Loucy (cell line): Measurements from ENCODE around the gene ACTRT2.

Experiments used
- H2AFZ ChIP-seq: fragments of 200-600 bp; sonication (generic); 2 replicates; pipeline ENCODE4 v1.6.0; 2016; ENCODE audit warnings: antibody characterized with exemption, mild to moderate bottlenecking, low read length, moderate library complexity
- H3F3A ChIP-seq: fragments of 200-600 bp; 2 replicates; pipeline ENCODE4 v1.6.0; 2016; ENCODE audit warnings: antibody characterized with exemption, low read depth, mild to moderate bottlenecking
- H3K27me3 ChIP-seq: fragments of 200-600 bp; sonication (generic); 2 replicates; pipeline ENCODE4 v1.6.1; 2014; ENCODE audit warnings: low read length, mild to moderate bottlenecking; ENCODE audit not compliant: insufficient read depth, poor library complexity, severe bottlenecking
- H3K36me3 ChIP-seq: fragments of 200-600 bp; sonication (generic); 2 replicates; pipeline ENCODE4 v1.6.1; 2016; ENCODE audit warnings: low read length; ENCODE audit not compliant: insufficient read depth
- H3K4me1 ChIP-seq: fragments of 200-600 bp; sonication (generic); 2 replicates; pipeline ENCODE4 v1.5.1; 2014; ENCODE audit warnings: low read length, mild to moderate bottlenecking; ENCODE audit not compliant: insufficient read depth, poor library complexity, severe bottlenecking
- H3K4me2 ChIP-seq: fragments of 200-600 bp; sonication (generic); 2 replicates; pipeline ENCODE4 v1.6.0; 2014; ENCODE audit warnings: antibody characterized with exemption, low read length, low read depth, mild to moderate bottlenecking; ENCODE audit not compliant: poor library complexity, severe bottlenecking
- H3K4me3 ChIP-seq: fragments of 200-600 bp; sonication (generic); 2 replicates; pipeline ENCODE4 v1.5.1; 2014; ENCODE audit warnings: low read length, mild to moderate bottlenecking, mixed read lengths; ENCODE audit not compliant: poor library complexity, severe bottlenecking
- H3K79me2 ChIP-seq: fragments of 200-600 bp; sonication (generic); 2 replicates; pipeline ENCODE4 v1.6.1; 2014; ENCODE audit warnings: low read length; ENCODE audit not compliant: insufficient read depth
- H3K9ac ChIP-seq: fragments of 200-600 bp; sonication (generic); 2 replicates; pipeline ENCODE4 v1.6.0; 2014; ENCODE audit warnings: mild to moderate bottlenecking, low read depth, low read length, moderate library complexity; ENCODE audit not compliant: poor library complexity, severe bottlenecking
- H3K9me2 ChIP-seq: fragments of 200-600 bp; sonication (generic); replicated peaks from 2 replicates; pipeline ENCODE4 v1.6.1; 2016; ENCODE audit warnings: low read depth, low read length, mixed read lengths
- H3K9me3 ChIP-seq: fragments of 200-600 bp; sonication (generic); 2 replicates; pipeline ENCODE4 v1.6.1; 2014; ENCODE audit warnings: mild to moderate bottlenecking, antibody characterized with exemption, low read length, low read depth; ENCODE audit not compliant: insufficient read depth
- H4K20me1 ChIP-seq: fragments of 200-600 bp; sonication (generic); 2 replicates; pipeline ENCODE4 v1.6.0; 2014; ENCODE audit warnings: antibody characterized with exemption, low read length, mild to moderate bottlenecking; ENCODE audit not compliant: insufficient read depth, poor library complexity, severe bottlenecking
- EZH2phosphoT487 ChIP-seq: fragments of 200-600 bp; IDR thresholded peaks from 2 replicates; pipeline ENCODE4 v1.6.1; 2018; ENCODE audit warnings: antibody characterized with exemption, mild to moderate bottlenecking, moderate library complexity, borderline replicate concordance
- TF ChIP-seq, protein P1 (sequence below): fragments of 200-600 bp; sonication (generic); conservative IDR thresholded peaks from 2 replicates; pipeline ENCODE4 v1.5.1; 2014; ENCODE audit warnings: mild to moderate bottlenecking, antibody characterized with exemption, low read length

ACTRT2 gene

DNA sequence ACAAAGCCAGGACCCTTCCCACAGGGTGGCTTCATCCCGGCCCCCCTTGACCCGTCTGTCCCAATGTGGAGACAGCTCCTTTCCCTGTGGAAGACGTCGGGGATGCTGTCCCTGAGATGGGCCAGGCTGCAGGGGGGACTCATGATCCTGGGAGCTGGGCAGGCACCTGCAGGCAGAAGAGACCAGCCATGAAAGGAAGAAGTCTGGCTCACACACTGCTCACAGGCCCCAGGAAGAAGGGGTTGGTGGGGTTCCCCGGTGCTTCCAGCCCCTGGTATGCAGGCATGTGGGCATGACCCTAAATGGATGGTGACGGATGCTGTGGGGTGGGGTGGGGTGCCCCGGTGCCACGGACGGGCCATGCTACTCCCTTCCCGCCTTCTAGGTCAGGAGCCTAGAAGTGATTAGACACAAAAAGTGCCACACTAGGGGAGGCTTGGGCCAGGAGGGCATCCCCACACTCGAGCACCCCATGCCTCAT lies 8.3 kb downstream of the ACTRT2 start:
- H2AFZ ChIP-seq, result no peak overlapping the region
- TF ChIP-seq, protein P1, sequence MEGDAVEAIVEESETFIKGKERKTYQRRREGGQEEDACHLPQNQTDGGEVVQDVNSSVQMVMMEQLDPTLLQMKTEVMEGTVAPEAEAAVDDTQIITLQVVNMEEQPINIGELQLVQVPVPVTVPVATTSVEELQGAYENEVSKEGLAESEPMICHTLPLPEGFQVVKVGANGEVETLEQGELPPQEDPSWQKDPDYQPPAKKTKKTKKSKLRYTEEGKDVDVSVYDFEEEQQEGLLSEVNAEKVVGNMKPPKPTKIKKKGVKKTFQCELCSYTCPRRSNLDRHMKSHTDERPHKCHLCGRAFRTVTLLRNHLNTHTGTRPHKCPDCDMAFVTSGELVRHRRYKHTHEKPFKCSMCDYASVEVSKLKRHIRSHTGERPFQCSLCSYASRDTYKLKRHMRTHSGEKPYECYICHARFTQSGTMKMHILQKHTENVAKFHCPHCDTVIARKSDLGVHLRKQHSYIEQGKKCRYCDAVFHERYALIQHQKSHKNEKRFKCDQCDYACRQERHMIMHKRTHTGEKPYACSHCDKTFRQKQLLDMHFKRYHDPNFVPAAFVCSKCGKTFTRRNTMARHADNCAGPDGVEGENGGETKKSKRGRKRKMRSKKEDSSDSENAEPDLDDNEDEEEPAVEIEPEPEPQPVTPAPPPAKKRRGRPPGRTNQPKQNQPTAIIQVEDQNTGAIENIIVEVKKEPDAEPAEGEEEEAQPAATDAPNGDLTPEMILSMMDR, result no peak
- TF ChIP-seq EZH2phosphoT487, result no peak
- no peaks in the 10 kb centered on the region for H3K9me2 ChIP-seq
- H3F3A ChIP-seq, result no peaks in the 10 kb centered on the region
- H4K20me1 ChIP-seq, result no peaks in the 10 kb centered on the region
- no peaks in the 10 kb centered on the region for H3K9me3 ChIP-seq
- H3K79me2 ChIP-seq, result no peaks in the 10 kb centered on the region
- no peak overlapping the region for H3K4me3 ChIP-seq
- no peaks in the 10 kb centered on the region for H3K36me3 ChIP-seq
- H3K9ac ChIP-seq, result peak overlapping the region; percentile 81
- no peaks in the 10 kb centered on the region for H3K27me3 ChIP-seq
- peaks cover 71% of the 10 kb centered on the region for H3K4me1 ChIP-seq
- H3K4me2 ChIP-seq, result peak overlapping the region; percentile 75

DNA sequence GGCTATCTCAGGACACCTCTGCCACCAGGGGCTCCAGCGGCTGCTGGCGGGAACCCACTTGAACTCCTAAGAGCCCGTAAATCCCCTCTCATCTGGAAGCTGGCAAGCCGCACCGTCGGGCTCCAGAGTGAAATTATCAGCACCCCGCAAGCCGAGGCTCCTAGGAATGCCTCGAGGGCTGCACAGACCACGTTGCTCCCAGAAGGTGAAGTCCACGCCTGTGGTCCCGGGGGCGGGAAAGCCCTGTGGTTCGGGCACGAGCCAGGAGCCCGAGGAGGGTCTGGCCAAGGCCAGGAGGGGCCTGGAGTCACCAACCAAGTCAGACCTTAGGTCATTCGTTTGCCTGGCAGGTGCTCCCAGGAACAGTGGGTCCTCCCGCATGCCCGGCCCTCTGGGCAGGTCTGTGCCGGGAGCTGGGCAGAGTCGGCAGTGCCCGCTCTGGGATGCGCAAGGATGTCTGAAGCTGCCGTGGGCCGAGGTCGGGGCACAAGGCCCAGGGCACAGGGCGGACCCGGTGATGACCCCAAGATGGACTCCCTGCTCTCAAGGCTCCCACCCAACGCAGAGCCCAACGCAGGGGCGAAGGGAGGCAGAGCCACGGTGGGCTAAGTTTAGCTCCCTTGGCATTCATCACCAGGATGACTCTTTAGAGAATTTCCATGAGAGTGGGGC lies 8.9 kb downstream of the ACTRT2 start:
- H3K36me3 ChIP-seq, result no peaks in the 10 kb centered on the region
- no peak overlapping the region for H3K4me3 ChIP-seq
- no peaks in the 10 kb centered on the region for H3K9me3 ChIP-seq
- peaks cover 77% of the 10 kb centered on the region for H3K4me1 ChIP-seq
- no peak overlapping the region for H3K4me2 ChIP-seq
- H3F3A ChIP-seq, result no peaks in the 10 kb centered on the region
- no peaks in the 10 kb centered on the region for H3K9me2 ChIP-seq
- H3K79me2 ChIP-seq, result no peaks in the 10 kb centered on the region
- TF ChIP-seq, protein P1, result no peak
- TF ChIP-seq EZH2phosphoT487, result no peak
- no peak overlapping the region for H2AFZ ChIP-seq
- H3K9ac ChIP-seq, result peak overlapping the region; percentile 81
- no peaks in the 10 kb centered on the region for H4K20me1 ChIP-seq
- no peaks in the 10 kb centered on the region for H3K27me3 ChIP-seq

DNA sequence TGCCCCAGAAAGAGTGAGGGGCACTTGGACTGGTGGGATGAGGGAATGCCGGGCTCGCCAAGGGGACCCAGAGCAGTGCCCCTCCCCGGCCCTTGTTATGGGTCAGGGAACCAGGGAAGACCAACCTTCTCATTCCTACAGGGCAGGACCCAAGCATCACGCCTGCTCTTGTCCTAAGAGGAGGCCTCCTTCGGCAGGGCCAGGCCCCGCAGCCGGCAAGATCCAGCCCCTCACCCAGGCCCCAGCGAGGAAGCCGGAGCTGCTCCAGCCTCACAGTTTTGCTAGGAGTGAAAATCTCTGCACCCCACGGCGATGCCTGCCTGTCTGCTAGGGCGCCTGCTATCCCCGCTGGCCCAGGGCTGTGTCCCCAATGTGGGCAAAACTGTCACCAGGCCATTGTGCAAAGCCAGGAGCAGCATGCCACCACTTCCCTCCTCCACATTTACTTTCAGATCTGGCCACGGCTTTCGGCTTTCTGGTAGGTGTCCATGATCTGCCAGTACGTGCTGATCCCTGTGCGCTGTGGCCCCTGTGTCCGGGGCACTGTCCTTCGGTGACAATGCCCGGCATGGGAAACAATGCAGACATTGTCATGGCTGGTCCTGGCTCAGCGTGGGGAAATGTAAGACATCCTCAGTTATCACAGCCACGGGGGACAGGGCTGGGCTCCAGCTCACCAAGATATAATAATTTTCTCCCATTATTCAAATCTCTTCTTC lies 9.6 kb downstream of the ACTRT2 start:
- Histone ChIP-seq H3K9me3 (no peaks in the 10 kb centered on the region), H4K20me1 (no peaks in the 10 kb centered on the region), H3K4me1 (peaks cover 84% of the 10 kb centered on the region), H3K36me3 (no peaks in the 10 kb centered on the region), H2AFZ (no peak overlapping the region), H3K9ac (peak overlapping the region; percentile 81), H3K79me2 (no peaks in the 10 kb centered on the region), H3K4me3 (no peak overlapping the region), H3K4me2 (no peak overlapping the region), H3K27me3 (no peaks in the 10 kb centered on the region), H3F3A (no peaks in the 10 kb centered on the region), H3K9me2 (no peaks in the 10 kb centered on the region)
- TF ChIP-seq, protein P1, result no peak
- no peak for TF ChIP-seq EZH2phosphoT487
